ENCODE results near the gene TTYH1. TPM values are rescaled to one million over a fixed set of nuclear protein-coding genes. Genes with fewer than 3 reads are reported as not detected.

The TTYH1 gene
- total and polyA plus RNA-seq, 2 of the 8 experiments (the other 6 are each of a cell fraction or from before 2014, with no cell fraction given), result 26.7 to 46.5 TPM

DNA sequence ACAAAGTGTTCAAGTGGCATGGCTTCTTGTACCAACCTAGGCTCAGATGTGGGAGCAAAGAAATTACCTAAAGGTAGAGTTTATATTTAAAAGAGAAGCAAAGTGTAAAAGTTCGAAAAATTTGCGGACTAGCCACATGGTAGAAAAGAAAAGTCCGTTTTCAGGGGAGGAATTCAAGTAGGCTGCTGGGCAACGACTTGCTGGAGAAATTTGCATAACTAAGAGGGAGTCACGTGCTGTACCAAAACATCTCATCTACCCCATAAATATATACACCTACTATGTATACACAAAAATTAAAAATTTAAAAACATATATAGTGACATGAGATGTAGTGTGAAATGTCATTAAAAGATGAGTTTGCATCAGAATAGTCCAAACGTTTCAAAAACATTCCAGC lies 48.5 kb upstream of the TTYH1 start (continued):
- TF ChIP-seq, protein P1, sequence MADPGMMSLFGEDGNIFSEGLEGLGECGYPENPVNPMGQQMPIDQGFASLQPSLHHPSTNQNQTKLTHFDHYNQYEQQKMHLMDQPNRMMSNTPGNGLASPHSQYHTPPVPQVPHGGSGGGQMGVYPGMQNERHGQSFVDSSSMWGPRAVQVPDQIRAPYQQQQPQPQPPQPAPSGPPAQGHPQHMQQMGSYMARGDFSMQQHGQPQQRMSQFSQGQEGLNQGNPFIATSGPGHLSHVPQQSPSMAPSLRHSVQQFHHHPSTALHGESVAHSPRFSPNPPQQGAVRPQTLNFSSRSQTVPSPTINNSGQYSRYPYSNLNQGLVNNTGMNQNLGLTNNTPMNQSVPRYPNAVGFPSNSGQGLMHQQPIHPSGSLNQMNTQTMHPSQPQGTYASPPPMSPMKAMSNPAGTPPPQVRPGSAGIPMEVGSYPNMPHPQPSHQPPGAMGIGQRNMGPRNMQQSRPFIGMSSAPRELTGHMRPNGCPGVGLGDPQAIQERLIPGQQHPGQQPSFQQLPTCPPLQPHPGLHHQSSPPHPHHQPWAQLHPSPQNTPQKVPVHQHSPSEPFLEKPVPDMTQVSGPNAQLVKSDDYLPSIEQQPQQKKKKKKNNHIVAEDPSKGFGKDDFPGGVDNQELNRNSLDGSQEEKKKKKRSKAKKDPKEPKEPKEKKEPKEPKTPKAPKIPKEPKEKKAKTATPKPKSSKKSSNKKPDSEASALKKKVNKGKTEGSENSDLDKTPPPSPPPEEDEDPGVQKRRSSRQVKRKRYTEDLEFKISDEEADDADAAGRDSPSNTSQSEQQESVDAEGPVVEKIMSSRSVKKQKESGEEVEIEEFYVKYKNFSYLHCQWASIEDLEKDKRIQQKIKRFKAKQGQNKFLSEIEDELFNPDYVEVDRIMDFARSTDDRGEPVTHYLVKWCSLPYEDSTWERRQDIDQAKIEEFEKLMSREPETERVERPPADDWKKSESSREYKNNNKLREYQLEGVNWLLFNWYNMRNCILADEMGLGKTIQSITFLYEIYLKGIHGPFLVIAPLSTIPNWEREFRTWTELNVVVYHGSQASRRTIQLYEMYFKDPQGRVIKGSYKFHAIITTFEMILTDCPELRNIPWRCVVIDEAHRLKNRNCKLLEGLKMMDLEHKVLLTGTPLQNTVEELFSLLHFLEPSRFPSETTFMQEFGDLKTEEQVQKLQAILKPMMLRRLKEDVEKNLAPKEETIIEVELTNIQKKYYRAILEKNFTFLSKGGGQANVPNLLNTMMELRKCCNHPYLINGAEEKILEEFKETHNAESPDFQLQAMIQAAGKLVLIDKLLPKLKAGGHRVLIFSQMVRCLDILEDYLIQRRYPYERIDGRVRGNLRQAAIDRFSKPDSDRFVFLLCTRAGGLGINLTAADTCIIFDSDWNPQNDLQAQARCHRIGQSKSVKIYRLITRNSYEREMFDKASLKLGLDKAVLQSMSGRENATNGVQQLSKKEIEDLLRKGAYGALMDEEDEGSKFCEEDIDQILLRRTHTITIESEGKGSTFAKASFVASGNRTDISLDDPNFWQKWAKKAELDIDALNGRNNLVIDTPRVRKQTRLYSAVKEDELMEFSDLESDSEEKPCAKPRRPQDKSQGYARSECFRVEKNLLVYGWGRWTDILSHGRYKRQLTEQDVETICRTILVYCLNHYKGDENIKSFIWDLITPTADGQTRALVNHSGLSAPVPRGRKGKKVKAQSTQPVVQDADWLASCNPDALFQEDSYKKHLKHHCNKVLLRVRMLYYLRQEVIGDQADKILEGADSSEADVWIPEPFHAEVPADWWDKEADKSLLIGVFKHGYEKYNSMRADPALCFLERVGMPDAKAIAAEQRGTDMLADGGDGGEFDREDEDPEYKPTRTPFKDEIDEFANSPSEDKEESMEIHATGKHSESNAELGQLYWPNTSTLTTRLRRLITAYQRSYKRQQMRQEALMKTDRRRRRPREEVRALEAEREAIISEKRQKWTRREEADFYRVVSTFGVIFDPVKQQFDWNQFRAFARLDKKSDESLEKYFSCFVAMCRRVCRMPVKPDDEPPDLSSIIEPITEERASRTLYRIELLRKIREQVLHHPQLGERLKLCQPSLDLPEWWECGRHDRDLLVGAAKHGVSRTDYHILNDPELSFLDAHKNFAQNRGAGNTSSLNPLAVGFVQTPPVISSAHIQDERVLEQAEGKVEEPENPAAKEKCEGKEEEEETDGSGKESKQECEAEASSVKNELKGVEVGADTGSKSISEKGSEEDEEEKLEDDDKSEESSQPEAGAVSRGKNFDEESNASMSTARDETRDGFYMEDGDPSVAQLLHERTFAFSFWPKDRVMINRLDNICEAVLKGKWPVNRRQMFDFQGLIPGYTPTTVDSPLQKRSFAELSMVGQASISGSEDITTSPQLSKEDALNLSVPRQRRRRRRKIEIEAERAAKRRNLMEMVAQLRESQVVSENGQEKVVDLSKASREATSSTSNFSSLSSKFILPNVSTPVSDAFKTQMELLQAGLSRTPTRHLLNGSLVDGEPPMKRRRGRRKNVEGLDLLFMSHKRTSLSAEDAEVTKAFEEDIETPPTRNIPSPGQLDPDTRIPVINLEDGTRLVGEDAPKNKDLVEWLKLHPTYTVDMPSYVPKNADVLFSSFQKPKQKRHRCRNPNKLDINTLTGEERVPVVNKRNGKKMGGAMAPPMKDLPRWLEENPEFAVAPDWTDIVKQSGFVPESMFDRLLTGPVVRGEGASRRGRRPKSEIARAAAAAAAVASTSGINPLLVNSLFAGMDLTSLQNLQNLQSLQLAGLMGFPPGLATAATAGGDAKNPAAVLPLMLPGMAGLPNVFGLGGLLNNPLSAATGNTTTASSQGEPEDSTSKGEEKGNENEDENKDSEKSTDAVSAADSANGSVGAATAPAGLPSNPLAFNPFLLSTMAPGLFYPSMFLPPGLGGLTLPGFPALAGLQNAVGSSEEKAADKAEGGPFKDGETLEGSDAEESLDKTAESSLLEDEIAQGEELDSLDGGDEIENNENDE (IDR thresholded peaks at IDR 0.05; ENCODE audit: insufficient replicate concordance, low read length), result no peak
- TF ChIP-seq RNF2 (IDR thresholded peaks at IDR 0.05; ENCODE audit: borderline replicate concordance, low read depth, low read length, missing control alignments, poor library complexity, severe bottlenecking) (no peak), GABPA (IDR thresholded peaks at IDR 0.05; ENCODE audit: borderline replicate concordance, insufficient read depth, low read length) (no peak)

Measured in H1 (cell line).